Stimulated activated CD8-positive, alpha-beta memory T cell treated with anti-CD3 and anti-CD28 coated beads, Interleukin-12 subunit alpha, Interleukin-12 subunit beta, amount 100 ng/mL, for 24 hours (primary cell): Measurements from ENCODE around the gene MPRIP.

Experiments
- DNase-seq: peaks from one replicate; pipeline ENCODE4 v3.0.0-alpha.2; 2020; ENCODE audit errors: extremely low read depth

The MPRIP gene

GRCh38 chr17:17050346-17051345 is 8.4 kb downstream of the MPRIP start:
- no peak for DNase-seq

GRCh38 chr17:17051380-17051779 is 9.1 kb downstream of the MPRIP start:
- no peak for DNase-seq

- no peak for DNase-seq
These were observed 9.7 kb downstream of the MPRIP start for GRCh38 chr17:17051791-17052461.

GRCh38 chr17:17052462-17053221 is 10.4 kb downstream of the MPRIP start:
- no peak for DNase-seq

- DNase-seq = no peak
These were observed 11.5 kb downstream of the MPRIP start for GRCh38 chr17:17053446-17054379.

- DNase-seq = no peak
These were observed 12.4 kb downstream of the MPRIP start for GRCh38 chr17:17054636-17055035.

- DNase-seq = no peak
These were observed 13.3 kb downstream of the MPRIP start for GRCh38 chr17:17055286-17056155.

- DNase-seq = no peak
These were observed 13.9 kb downstream of the MPRIP start for GRCh38 chr17:17056156-17056539.

- no peak for DNase-seq
These were observed 14.8 kb downstream of the MPRIP start for GRCh38 chr17:17057057-17057551.

- no peak for DNase-seq
These were observed 16.0 kb downstream of the MPRIP start for GRCh38 chr17:17058304-17058703.

GRCh38 chr17:17059301-17059890 is 17.1 kb downstream of the MPRIP start:
- no peak for DNase-seq

- no peak for DNase-seq
These were observed 18.0 kb downstream of the MPRIP start for GRCh38 chr17:17060001-17060922.

GRCh38 chr17:17060930-17061329 is 18.7 kb downstream of the MPRIP start:
- no peak for DNase-seq

- no peak for DNase-seq
These were observed 19.3 kb downstream of the MPRIP start for GRCh38 chr17:17061516-17061915.

- no peak for DNase-seq
These were observed 20.1 kb downstream of the MPRIP start for GRCh38 chr17:17062356-17062755.

GRCh38 chr17:17062866-17063265 is 20.6 kb downstream of the MPRIP start:
- no peak for DNase-seq

- no peak for DNase-seq
These were observed 21.4 kb downstream of the MPRIP start for GRCh38 chr17:17063546-17064122.

GRCh38 chr17:17064322-17064721 is 22.1 kb downstream of the MPRIP start:
- no peak for DNase-seq
